K562 (cell line): ENCODE data around the gene ABI3BP. TPM values are rescaled to one million over a fixed set of nuclear protein-coding genes. Genes with fewer than 3 reads are reported as not detected.

ENCODE experiments used
- ATAC-seq: fragments of 200-7000 bp; cut with Tn5 transposase; 3 replicates; pipeline ENCODE4 v1.9.1; 2020; ENCODE audit warnings: moderate library complexity
- BruUV-seq: library from RNA; stranded (reverse); fragments of 400-500 nt; replicated peaks from 2 replicates; lab custom pipeline; 2021; lab: Mats Ljungman, UMichigan
- CTCF ChIA-PET: fragments of 300-600 bp; formaldehyde crosslinking; extraction: SDS; loops from one replicate; lab custom pipeline; 2021; ENCODE audit warnings: low intra/inter-chr PET ratio; lab: Yijun Ruan, JAX
- POLR2A ChIA-PET: fragments of 300-600, 350-650 bp; sonication (Branson Sonifier 250); formaldehyde crosslinking; extraction: SDS; loops from one replicate; lab custom pipeline; 2021; ENCODE audit warnings: antibody characterized with exemption, inconsistent platforms; lab: Yijun Ruan, JAX
- DNase-seq, 4 experiments: peaks; one replicate each; pipeline versions ENCODE4 v3.0.0 to v3.0.0-alpha.2; 2011 to 2018; ENCODE audit warnings: low spot score in 3 of 4, mixed read lengths in 3 of 4; ENCODE audit errors: extremely low read depth in 1 of 4
- FAIRE-seq: peaks from 2 replicates; lab custom pipeline; 2011; peaks lifted over from hg19 to GRCh38; lab: Jason Lieb, UNC
- H2AFZ ChIP-seq: 2 replicates; pipeline ENCODE4 v1.6.0; 2011; ENCODE audit warnings: low read depth, low read length, control low read depth, inconsistent platforms
- H3K27ac ChIP-seq: fragments of 200-600 bp; 3 replicates; pipeline ENCODE4 v1.8.0; 2011; ENCODE audit warnings: low read depth, mild to moderate bottlenecking, control low read depth, inconsistent platforms, low read length, moderate library complexity, mixed read lengths; ENCODE audit errors: extremely low read depth
- H3K27me3 ChIP-seq, 2 experiments: fragments of 300-600 bp in 1 of 2; 2 replicates in 1 of 2; 3 replicates in 1 of 2; pipeline versions ENCODE4 v1.6.0 to v1.8.0; 2011; ENCODE audit warnings: inconsistent platforms in 2 of 2, low read length in 2 of 2, mild to moderate bottlenecking in 1 of 2, mixed read lengths in 1 of 2, moderate library complexity in 1 of 2; ENCODE audit not compliant: control insufficient read depth in 2 of 2, insufficient read depth in 2 of 2
- H3K36me3 ChIP-seq: fragments of 300-600 bp; 3 replicates; pipeline ENCODE4 v1.8.0; 2011; ENCODE audit warnings: mild to moderate bottlenecking, low read length, inconsistent platforms; ENCODE audit not compliant: control insufficient read depth, insufficient read depth
- H3K4me1 ChIP-seq, 2 experiments: fragments of 200-600 bp in 1 of 2; replicated peaks in 1 of 2; 2 replicates in 1 of 2; 3 replicates in 1 of 2; pipeline versions ENCODE4 v1.5.1 to v1.8.0; 2011; ENCODE audit warnings: inconsistent platforms in 2 of 2, low read length in 2 of 2, mild to moderate bottlenecking in 1 of 2, mixed read lengths in 1 of 2, moderate library complexity in 1 of 2; ENCODE audit not compliant: control insufficient read depth in 2 of 2, insufficient read depth in 2 of 2
- H3K4me2 ChIP-seq: 2 replicates; pipeline ENCODE4 v1.6.1; 2011; ENCODE audit warnings: low read length, control low read depth, inconsistent platforms, mixed read lengths; ENCODE audit not compliant: insufficient read depth
- H3K4me3 ChIP-seq: fragments of 200-600 bp; sonication (generic), shearing (Covaris generic); 2 replicates; pipeline ENCODE4 v1.5.1; 2016; ENCODE audit warnings: control low read depth, inconsistent platforms
- H3K79me2 ChIP-seq: fragments of 200-600 bp; 3 replicates; pipeline ENCODE4 v1.8.0; 2011; ENCODE audit warnings: low read length, inconsistent platforms; ENCODE audit not compliant: control insufficient read depth, insufficient read depth
- H3K9ac ChIP-seq, 2 experiments: 2 replicates each; pipeline versions ENCODE4 v1.6.0 to v1.6.1; 2011; ENCODE audit warnings: low read depth in 2 of 2, low read length in 2 of 2, control low read depth in 1 of 2, inconsistent platforms in 1 of 2, mild to moderate bottlenecking in 1 of 2, mixed read lengths in 1 of 2; ENCODE audit not compliant: insufficient read depth in 1 of 2
- H3K9me1 ChIP-seq: one replicate; pipeline ENCODE4 v1.6.0; 2011; ENCODE audit warnings: inconsistent platforms, mild to moderate bottlenecking, low read length, moderate library complexity; ENCODE audit not compliant: control insufficient read depth, insufficient read depth
- H3K9me3 ChIP-seq: replicated peaks from 2 replicates; pipeline ENCODE4 v1.5.1; 2011; ENCODE audit warnings: low read depth, low read length, inconsistent platforms; ENCODE audit not compliant: control insufficient read depth, insufficient read depth
- H4K20me1 ChIP-seq: replicated peaks from 2 replicates; pipeline ENCODE4 v1.6.1; 2011; ENCODE audit warnings: low read length, inconsistent platforms, mixed read lengths; ENCODE audit not compliant: control insufficient read depth, insufficient read depth
- ETV5 ChIP-seq: sonication (generic); formaldehyde crosslinking; IDR thresholded peaks from 2 replicates; pipeline ENCODE4 v1.4.0; 2020; ENCODE audit warnings: low read depth, mild to moderate bottlenecking, missing genetic modification reagents
- KAT2B ChIP-seq: IDR thresholded peaks from one replicate; pipeline ENCODE4 v1.6.1; 2012; ENCODE audit warnings: low read depth, mild to moderate bottlenecking, control low read depth, inconsistent platforms, low read length, moderate library complexity
- MYBL2 ChIP-seq, 2 experiments: fragments of 450-650 bp in 1 of 2; sonication (generic) in 1 of 2; formaldehyde crosslinking in 1 of 2; IDR thresholded peaks; 2 replicates each; pipeline versions ENCODE4 v1.6.1 to v1.8.1; 2017 to 2022; ENCODE audit warnings: borderline replicate concordance in 1 of 2, inconsistent platforms in 1 of 2, low read depth in 1 of 2, mild to moderate bottlenecking in 1 of 2, missing genetic modification reagents in 1 of 2, moderate library complexity in 1 of 2
- NCOA2 ChIP-seq, 2 experiments: fragments of 450-650 bp; IDR thresholded peaks; 2 replicates each; pipeline ENCODE4 v1.6.1; 2018; ENCODE audit warnings: mild to moderate bottlenecking in 2 of 2, moderate library complexity in 1 of 2; ENCODE audit not compliant: partially characterized antibody in 2 of 2
- NFIC ChIP-seq: fragments of 450-650 bp; IDR thresholded peaks from 2 replicates; pipeline ENCODE4 v1.6.1; 2017; ENCODE audit warnings: mild to moderate bottlenecking, inconsistent platforms
- NRF1 ChIP-seq, 2 experiments: fragments of 450-650 bp; IDR thresholded peaks in 1 of 2; conservative IDR thresholded peaks in 1 of 2; 2 replicates each; pipeline ENCODE4 v1.6.1; 2014; ENCODE audit warnings: mild to moderate bottlenecking in 2 of 2
- PURB ChIP-seq: sonication (generic); formaldehyde crosslinking; IDR thresholded peaks from 2 replicates; pipeline ENCODE4 v1.9.0; 2021; ENCODE audit warnings: low read depth, mild to moderate bottlenecking, missing genetic modification reagents
- RBM17 ChIP-seq: fragments of 200-400 bp; formaldehyde crosslinking; IDR thresholded peaks from 2 replicates; pipeline ENCODE4 v1.6.1; 2017; ENCODE audit warnings: low read depth, mild to moderate bottlenecking, low read length, borderline replicate concordance
- TBP ChIP-seq: optimal IDR thresholded peaks from 2 replicates; pipeline ENCODE3; 2011; ENCODE audit warnings: low read depth, low read length, improper control_type of control experiment
- WGBS: fragments of 100-300 bp; shearing (Covaris generic); methylation state at CpG from one replicate; pipeline ENCODE4 v1.1.6; 2016; ENCODE audit warnings: low coverage, mixed read lengths; ENCODE audit not compliant: insufficient coverage; ENCODE audit errors: missing lambda C conversion rate; 5-methylcytosine and 5-hydroxymethylcytosine counted together
- in situ Hi-C: fragments of 300-500 bp; cut with MboI; formaldehyde crosslinking; loops from 4 replicates; pipeline ENCODE4 v1.15.0; 2018; ENCODE audit warnings: inconsistent platforms, mixed read lengths
- intact Hi-C: fragments of 100-400 bp; cut with micrococcal nuclease; formaldehyde crosslinking; loops from 2 replicates; pipeline ENCODE4 v1.14.2; 2022
- polyA plus RNA-seq, 8 experiments: library from polyadenylated mRNA; depleted of rRNA in 4 of 8; stranded (reverse) in 5 of 8; unstranded in 3 of 8; fragments of >200 nt; fragmentation: Nextera tagmentation in 2 of 8; fragmentation: Illumina TruSeq in 1 of 8; extraction: Ambion mirVana in 2 of 8; extraction: Trizol in 1 of 8; gene quantifications; 2 replicates each; pipeline versions ENCODE4 v1.2.1 to v1.2.3, GENCODE V29; 2011 to 2014; ENCODE audit warnings: inconsistent platforms in 1 of 8, missing spikeins in 1 of 8
- total RNA-seq, 7 experiments: library from RNA; depleted of rRNA in 6 of 7; stranded (reverse); fragments of >200 nt in 6 of 7; fragmentation: Illumina TruSeq in 2 of 7; extraction: Trizol in 2 of 7; gene quantifications; 2 replicates each; pipeline versions ENCODE4 v1.2.1 to v1.2.3, GENCODE V29; 2011 to 2021; ENCODE audit warnings: low replicate concordance in 1 of 7
- TF ChIP-seq, protein P1 (sequence below): sonication (generic); formaldehyde crosslinking; IDR thresholded peaks from 2 replicates; pipeline ENCODE4 v1.8.0; 2022; ENCODE audit warnings: mild to moderate bottlenecking, missing genetic modification reagents
- TF ChIP-seq, protein P2 (sequence below), 2 experiments: IDR thresholded peaks; 2 replicates each; pipeline ENCODE4 v1.6.1; 2011; ENCODE audit warnings: borderline replicate concordance in 1 of 2, control low read depth in 1 of 2, low read depth in 1 of 2, low read length in 1 of 2, mild to moderate bottlenecking in 1 of 2, mixed read lengths in 1 of 2, moderate library complexity in 1 of 2; ENCODE audit not compliant: insufficient read depth in 1 of 2, insufficient read length in 1 of 2, poor library complexity in 1 of 2, severe bottlenecking in 1 of 2; ENCODE audit errors: extremely low read depth in 1 of 2

The ABI3BP gene
- total and polyA plus RNA-seq, 9 of the 15 experiments (the other 6 are each of a cell fraction or from before 2014, with no cell fraction given) = 0.01 to 0.24 (median 0.06) TPM; not detected in 5

DNA sequence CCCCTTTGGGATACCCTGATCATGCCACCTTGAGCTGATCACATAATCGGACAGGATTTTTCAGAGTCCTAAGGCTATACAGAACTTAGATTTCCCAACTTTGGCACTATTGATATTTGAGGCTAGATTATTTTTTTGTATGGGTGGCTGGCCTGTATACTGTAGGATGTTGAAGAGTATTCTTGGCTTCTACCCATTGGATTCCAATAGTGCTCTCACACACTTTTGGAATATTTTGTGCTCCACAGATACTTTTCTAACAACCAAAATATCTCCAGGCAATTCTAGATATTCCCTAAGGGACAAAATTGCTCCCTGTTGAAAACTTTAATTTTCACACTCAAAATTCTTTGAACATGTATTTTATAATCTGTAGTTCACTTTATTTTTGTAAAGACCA lies 125.1 kb downstream of the ABI3BP start:
- H4K20me1 ChIP-seq = no peaks in the 10 kb centered on the region
- H3K4me2 ChIP-seq = no peak overlapping the region
- ATAC-seq (no peak), DNase-seq (no peak), FAIRE-seq (no peak)
- CTCF ChIA-PET = no interaction called here
- TF ChIP-seq KAT2B (no peak), NRF1 (conservative IDR thresholded peaks at IDR 0.05 in 1 of 2, IDR thresholded peaks at IDR 0.05 in 1 of 2) (no peak), RBM17 (no peak), PURB (CRISPR knock-in tag) (no peak), TBP (no peak), MYBL2 (IDR thresholded peaks at IDR 0.05; ENCODE audit: low read depth) (no peak), MYBL2 (CRISPR knock-in tag; IDR thresholded peaks at IDR 0.05; ENCODE audit: borderline replicate concordance) (no peak), NFIC (no peak), NCOA2 (IDR thresholded peaks at IDR 0.05; ENCODE audit: partially characterized antibody in 2 of 2) (no peak), ETV5 (CRISPR knock-in tag) (no peak)
- TF ChIP-seq, protein P1, sequence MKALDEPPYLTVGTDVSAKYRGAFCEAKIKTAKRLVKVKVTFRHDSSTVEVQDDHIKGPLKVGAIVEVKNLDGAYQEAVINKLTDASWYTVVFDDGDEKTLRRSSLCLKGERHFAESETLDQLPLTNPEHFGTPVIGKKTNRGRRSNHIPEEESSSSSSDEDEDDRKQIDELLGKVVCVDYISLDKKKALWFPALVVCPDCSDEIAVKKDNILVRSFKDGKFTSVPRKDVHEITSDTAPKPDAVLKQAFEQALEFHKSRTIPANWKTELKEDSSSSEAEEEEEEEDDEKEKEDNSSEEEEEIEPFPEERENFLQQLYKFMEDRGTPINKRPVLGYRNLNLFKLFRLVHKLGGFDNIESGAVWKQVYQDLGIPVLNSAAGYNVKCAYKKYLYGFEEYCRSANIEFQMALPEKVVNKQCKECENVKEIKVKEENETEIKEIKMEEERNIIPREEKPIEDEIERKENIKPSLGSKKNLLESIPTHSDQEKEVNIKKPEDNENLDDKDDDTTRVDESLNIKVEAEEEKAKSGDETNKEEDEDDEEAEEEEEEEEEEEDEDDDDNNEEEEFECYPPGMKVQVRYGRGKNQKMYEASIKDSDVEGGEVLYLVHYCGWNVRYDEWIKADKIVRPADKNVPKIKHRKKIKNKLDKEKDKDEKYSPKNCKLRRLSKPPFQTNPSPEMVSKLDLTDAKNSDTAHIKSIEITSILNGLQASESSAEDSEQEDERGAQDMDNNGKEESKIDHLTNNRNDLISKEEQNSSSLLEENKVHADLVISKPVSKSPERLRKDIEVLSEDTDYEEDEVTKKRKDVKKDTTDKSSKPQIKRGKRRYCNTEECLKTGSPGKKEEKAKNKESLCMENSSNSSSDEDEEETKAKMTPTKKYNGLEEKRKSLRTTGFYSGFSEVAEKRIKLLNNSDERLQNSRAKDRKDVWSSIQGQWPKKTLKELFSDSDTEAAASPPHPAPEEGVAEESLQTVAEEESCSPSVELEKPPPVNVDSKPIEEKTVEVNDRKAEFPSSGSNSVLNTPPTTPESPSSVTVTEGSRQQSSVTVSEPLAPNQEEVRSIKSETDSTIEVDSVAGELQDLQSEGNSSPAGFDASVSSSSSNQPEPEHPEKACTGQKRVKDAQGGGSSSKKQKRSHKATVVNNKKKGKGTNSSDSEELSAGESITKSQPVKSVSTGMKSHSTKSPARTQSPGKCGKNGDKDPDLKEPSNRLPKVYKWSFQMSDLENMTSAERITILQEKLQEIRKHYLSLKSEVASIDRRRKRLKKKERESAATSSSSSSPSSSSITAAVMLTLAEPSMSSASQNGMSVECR (CRISPR knock-in tag) = no peak
- TF ChIP-seq, protein P2, sequence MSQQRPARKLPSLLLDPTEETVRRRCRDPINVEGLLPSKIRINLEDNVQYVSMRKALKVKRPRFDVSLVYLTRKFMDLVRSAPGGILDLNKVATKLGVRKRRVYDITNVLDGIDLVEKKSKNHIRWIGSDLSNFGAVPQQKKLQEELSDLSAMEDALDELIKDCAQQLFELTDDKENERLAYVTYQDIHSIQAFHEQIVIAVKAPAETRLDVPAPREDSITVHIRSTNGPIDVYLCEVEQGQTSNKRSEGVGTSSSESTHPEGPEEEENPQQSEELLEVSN (IDR thresholded peaks at IDR 0.05; ENCODE audit: borderline replicate concordance in 1 of 2, extremely low read depth in 1 of 2, insufficient read depth in 1 of 2, insufficient read length in 1 of 2, low read depth in 1 of 2, low read length in 1 of 2, poor library complexity in 1 of 2, severe bottlenecking in 1 of 2) = no peak
- intact Hi-C loops = no loop called here
- H3K4me3 ChIP-seq = no peak overlapping the region
- POLR2A ChIA-PET = no interaction called here
- H3K4me1 ChIP-seq = no peaks in the 10 kb centered on the region
- no peak overlapping the region for H2AFZ ChIP-seq
- H3K9ac ChIP-seq = no peak overlapping the region
- H3K9me3 ChIP-seq = no peaks in the 10 kb centered on the region
- no peaks in the 10 kb centered on the region for H3K79me2 ChIP-seq
- no TSS peak for BruUV-seq
- no peaks in the 10 kb centered on the region for H3K36me3 ChIP-seq
- 0% methylated on average over 1 of the region's 1 CpG for WGBS
- no peak overlapping the region for H3K27ac ChIP-seq
- no peaks in the 10 kb centered on the region for H3K27me3 ChIP-seq
- H3K9me1 ChIP-seq = no peaks in the 10 kb centered on the region
- in situ Hi-C loops = no loop called here
